ENCODE results near the gene MEA1. TPM values are rescaled to one million over a fixed set of nuclear protein-coding genes. Genes with fewer than 3 reads are reported as not detected.

MEA1 gene
- total RNA-seq, 1 donor from 2014 or later = 42.7 TPM

- Mint-ChIP-seq H3K4me1 (ENCODE audit: low read depth, unreplicated experiment) (peaks cover 9% of the 10 kb centered on the region), H3K4me3 (ENCODE audit: unreplicated experiment) (peak overlapping the region; percentile 90), H3K36me3 (ENCODE audit: unreplicated experiment) (no peaks in the 10 kb centered on the region), H3K27ac (ENCODE audit: unreplicated experiment) (no peak overlapping the region), H3K27me3 (ENCODE audit: unreplicated experiment) (peaks cover 5% of the 10 kb centered on the region), H3K9me3 (ENCODE audit: unreplicated experiment) (peaks cover 4% of the 10 kb centered on the region)
- peak; percentile 47 for DNase-seq
- TF ChIP-seq CTCF (IDR thresholded peaks at IDR 0.05; ENCODE audit: partially characterized antibody, unreplicated experiment) = no peak
Measured at GRCh38 chr6:42978487-42978838, 35.3 kb downstream of the MEA1 start.

- Mint-ChIP-seq H3K9me3 (ENCODE audit: unreplicated experiment) (peaks cover 4% of the 10 kb centered on the region), H3K27me3 (ENCODE audit: unreplicated experiment) (peaks cover 4% of the 10 kb centered on the region), H3K27ac (ENCODE audit: unreplicated experiment) (no peak overlapping the region), H3K4me3 (ENCODE audit: unreplicated experiment) (no peak overlapping the region), H3K36me3 (ENCODE audit: unreplicated experiment) (no peaks in the 10 kb centered on the region), H3K4me1 (ENCODE audit: low read depth, unreplicated experiment) (peaks cover 9% of the 10 kb centered on the region)
- TF ChIP-seq CTCF (IDR thresholded peaks at IDR 0.05; ENCODE audit: partially characterized antibody, unreplicated experiment) = no peak
- no peak for DNase-seq
Measured at GRCh38 chr6:42974919-42975505, 38.7 kb downstream of the MEA1 start.

DNA sequence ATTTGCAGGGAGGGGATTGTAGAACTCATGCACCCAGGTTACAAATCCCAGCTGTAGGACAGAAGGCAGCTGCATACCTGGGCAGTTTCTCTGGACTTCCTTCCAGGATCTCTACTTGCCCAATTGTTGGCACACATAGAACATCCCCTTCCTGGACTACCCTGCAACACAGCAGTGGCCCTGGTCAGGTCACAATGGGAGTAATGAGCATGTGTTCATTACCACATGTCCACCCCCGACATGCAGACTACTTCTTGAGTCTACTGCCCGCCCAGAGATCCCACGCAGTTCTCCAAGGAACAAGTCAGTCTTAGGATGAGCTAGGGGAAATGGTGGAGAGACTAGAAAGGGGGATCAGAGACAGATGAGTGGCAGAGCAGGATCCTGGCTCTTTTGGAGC is 39.8 kb downstream of the MEA1 start:
- TF ChIP-seq CTCF (IDR thresholded peaks at IDR 0.05; ENCODE audit: partially characterized antibody, unreplicated experiment) = no peak
- no peaks in the 10 kb centered on the region for H3K36me3 Mint-ChIP-seq (ENCODE audit: unreplicated experiment)
- H3K4me3 Mint-ChIP-seq (ENCODE audit: unreplicated experiment) = no peak overlapping the region
- no peak overlapping the region for H3K27ac Mint-ChIP-seq (ENCODE audit: unreplicated experiment)
- H3K27me3 Mint-ChIP-seq (ENCODE audit: unreplicated experiment) = peaks cover 2% of the 10 kb centered on the region
- no peaks in the 10 kb centered on the region for H3K9me3 Mint-ChIP-seq (ENCODE audit: unreplicated experiment)
- peaks cover 3% of the 10 kb centered on the region for H3K4me1 Mint-ChIP-seq (ENCODE audit: low read depth, unreplicated experiment)
- no peak for DNase-seq

GRCh38 chr6:42971746-42972327 is 41.9 kb downstream of the MEA1 start:
- DNase-seq = no peak
- no peak for TF ChIP-seq CTCF (IDR thresholded peaks at IDR 0.05; ENCODE audit: partially characterized antibody, unreplicated experiment)
- H3K4me1 Mint-ChIP-seq (ENCODE audit: low read depth, unreplicated experiment) = peaks cover 2% of the 10 kb centered on the region
- H3K9me3 Mint-ChIP-seq (ENCODE audit: unreplicated experiment) = no peaks in the 10 kb centered on the region
- H3K36me3 Mint-ChIP-seq (ENCODE audit: unreplicated experiment) = no peaks in the 10 kb centered on the region
- H3K27ac Mint-ChIP-seq (ENCODE audit: unreplicated experiment) = no peak overlapping the region
- H3K4me3 Mint-ChIP-seq (ENCODE audit: unreplicated experiment) = no peak overlapping the region
- peaks cover 2% of the 10 kb centered on the region for H3K27me3 Mint-ChIP-seq (ENCODE audit: unreplicated experiment)

DNA sequence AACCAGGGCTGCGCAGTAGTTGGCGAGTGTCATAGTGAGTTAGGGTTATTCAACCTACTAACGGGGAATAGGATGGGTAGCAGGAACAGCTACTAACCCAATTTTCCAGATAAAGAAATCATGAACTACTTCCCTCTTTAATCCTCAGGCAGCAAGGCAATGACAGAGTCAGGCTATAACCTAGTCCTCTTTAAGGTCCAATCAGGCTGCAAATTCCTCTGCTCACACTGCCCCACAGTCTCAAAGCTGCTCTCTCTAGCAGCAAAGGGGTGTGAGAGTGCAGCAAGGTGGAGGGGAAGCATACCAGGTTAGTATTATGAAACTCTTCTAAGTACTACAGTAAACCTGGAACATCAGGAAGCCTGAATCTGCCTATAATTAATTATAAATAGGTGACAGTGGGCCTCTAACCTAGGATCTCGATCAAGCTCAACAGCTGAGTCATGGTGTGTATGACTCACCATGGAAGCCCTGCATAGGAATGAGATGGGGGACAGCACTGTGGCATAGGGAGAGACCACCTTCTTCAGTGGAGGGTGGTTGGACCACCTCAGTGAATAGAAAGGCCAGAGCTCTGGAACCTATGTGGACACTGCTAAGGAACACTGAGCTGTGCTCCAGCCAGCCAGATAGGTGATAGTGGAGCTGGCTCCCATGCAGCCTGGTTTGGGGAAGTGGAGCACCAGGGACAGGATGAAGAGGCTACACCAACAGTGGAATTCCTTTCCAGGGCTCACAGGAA is 42.7 kb downstream of the MEA1 start:
- no peaks in the 10 kb centered on the region for H3K36me3 Mint-ChIP-seq (ENCODE audit: unreplicated experiment)
- no peaks in the 10 kb centered on the region for H3K9me3 Mint-ChIP-seq (ENCODE audit: unreplicated experiment)

More for the DNA sequence above, 42.7 kb downstream of the MEA1 start:
- peaks cover 2% of the 10 kb centered on the region for H3K27me3 Mint-ChIP-seq (ENCODE audit: unreplicated experiment)
- H3K27ac Mint-ChIP-seq (ENCODE audit: unreplicated experiment) = no peak overlapping the region
- H3K4me3 Mint-ChIP-seq (ENCODE audit: unreplicated experiment) = no peak overlapping the region
- DNase-seq = no peak
- TF ChIP-seq CTCF (IDR thresholded peaks at IDR 0.05; ENCODE audit: partially characterized antibody, unreplicated experiment) = no peak
- peaks cover 2% of the 10 kb centered on the region for H3K4me1 Mint-ChIP-seq (ENCODE audit: low read depth, unreplicated experiment)

Data from glutamatergic neuron (in vitro differentiated cells).